BJ (cell line): ENCODE data around the gene FAM167B. TPM values are rescaled to one million over a fixed set of nuclear protein-coding genes. Genes with fewer than 3 reads are reported as not detected.

Experiments
- CTCF ChIA-PET: fragments of 350-600 bp; formaldehyde crosslinking; extraction: SDS; loops from one replicate; lab custom pipeline; 2021; ENCODE audit warnings: antibody characterized with exemption, inconsistent platforms; lab: Yijun Ruan, JAX
- POLR2A ChIA-PET: fragments of 300-600 bp; sonication (Branson Sonifier 250); formaldehyde crosslinking; extraction: SDS; loops from one replicate; lab custom pipeline; 2021; ENCODE audit warnings: antibody characterized with exemption; lab: Charles Lee
- DNase-seq: peaks from one replicate; pipeline ENCODE4 v3.0.0-alpha.2; 2011; ENCODE audit warnings: low read depth
- H3K27me3 ChIP-seq: 2 replicates; pipeline ENCODE4 v1.6.0; 2011; ENCODE audit warnings: low read length; ENCODE audit not compliant: control insufficient read depth, insufficient read depth
- H3K36me3 ChIP-seq: 2 replicates; pipeline ENCODE4 v1.5.1; 2011; ENCODE audit warnings: low read length; ENCODE audit not compliant: control insufficient read depth, insufficient read depth
- H3K4me3 ChIP-seq: 2 replicates; pipeline ENCODE4 v1.5.1; 2011; ENCODE audit warnings: low read depth, mild to moderate bottlenecking, control low read depth, low read length
- CTCF ChIP-seq: IDR thresholded peaks from 2 replicates; pipeline ENCODE4 v1.5.1; 2011; ENCODE audit warnings: low read depth, mild to moderate bottlenecking, control low read depth, inconsistent platforms, low read length, moderate library complexity; ENCODE audit not compliant: insufficient read depth
- polyA plus RNA-seq: library from polyadenylated mRNA; depleted of rRNA; stranded (reverse); fragments of >200 nt; gene quantifications from 2 replicates; pipeline ENCODE4 v1.2.3, GENCODE V29; 2011

FAM167B gene
- polyA plus RNA-seq, 1 experiment = 3.5 TPM

DNA sequence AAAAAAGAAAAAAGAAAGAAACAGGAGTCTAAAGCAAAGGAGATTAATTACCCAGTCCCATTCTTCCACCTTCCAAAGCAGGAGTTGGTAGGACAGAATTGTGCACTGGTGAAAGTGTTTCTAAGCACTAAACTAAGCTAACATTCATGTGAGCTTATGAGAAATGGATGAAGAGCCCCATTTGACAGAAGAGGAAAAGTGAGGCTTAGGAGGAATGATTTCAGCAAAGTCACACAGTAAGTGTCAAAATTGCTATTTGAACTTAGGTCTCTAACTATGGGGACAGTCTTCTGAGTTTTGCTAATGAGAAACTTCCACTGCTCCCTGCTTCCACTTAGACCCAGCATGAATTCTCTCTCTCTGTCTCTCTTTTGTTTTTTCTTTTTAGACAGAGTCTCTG lies 22.7 kb downstream of the FAM167B start:
- TF ChIP-seq CTCF = no peak
- Histone ChIP-seq H3K36me3 (no peaks in the 10 kb centered on the region), H3K27me3 (peaks cover 12% of the 10 kb centered on the region), H3K4me3 (no peak overlapping the region)
- POLR2A ChIA-PET = no interaction called here
- CTCF ChIA-PET = interaction anchor here (2.0 kb wide), 1 partner anchor 54 kb away, joined by 5 read pairs; no protein-coding TSS in a partner anchor
- no peak for DNase-seq

DNA sequence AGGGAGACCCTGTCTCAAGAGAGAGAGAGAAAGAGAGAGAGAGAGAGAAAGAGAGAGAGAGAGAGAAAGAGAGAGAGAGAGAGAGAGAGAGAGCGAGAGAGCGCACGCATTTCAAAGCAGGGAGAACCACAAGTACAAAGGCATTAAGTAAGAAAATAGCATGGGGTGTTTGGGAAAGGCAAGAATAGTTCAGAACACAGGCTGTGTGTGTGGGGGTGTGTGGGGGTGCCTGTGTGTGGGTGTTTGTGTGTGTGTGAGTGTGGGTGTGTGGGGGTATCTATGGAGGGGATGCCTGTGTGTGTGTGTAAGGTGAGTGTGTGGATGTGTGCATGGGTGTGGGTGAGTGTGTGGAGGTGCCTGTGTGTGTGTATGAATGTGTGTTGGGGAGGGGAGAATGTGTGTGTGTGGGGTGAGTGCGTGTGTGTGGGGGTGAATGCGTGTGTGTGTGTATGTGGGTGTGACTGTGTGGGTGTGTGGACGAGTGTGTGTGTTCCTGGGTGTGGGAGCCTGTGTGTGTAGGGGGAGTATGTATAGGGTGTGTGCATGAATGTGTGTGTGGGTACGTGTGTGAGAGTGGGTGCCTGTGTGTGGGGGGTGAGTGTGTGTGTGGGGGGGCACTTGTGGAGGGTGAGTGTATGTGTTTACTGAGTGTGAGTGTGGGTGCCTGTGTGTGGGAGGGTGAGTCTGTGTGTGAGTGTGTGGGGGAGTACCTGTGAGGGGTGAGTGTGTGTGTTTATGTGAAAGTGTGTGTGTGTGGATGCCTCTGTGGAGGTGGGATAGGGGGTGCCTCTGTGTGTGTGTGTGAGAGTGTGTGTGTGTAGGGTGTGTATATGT lies 25.8 kb downstream of the FAM167B start:
- H3K4me3 ChIP-seq = no peak overlapping the region
- peaks cover 22% of the 10 kb centered on the region for H3K27me3 ChIP-seq
- CTCF ChIA-PET = no interaction called here
- H3K36me3 ChIP-seq = no peaks in the 10 kb centered on the region
- no peak for TF ChIP-seq CTCF
- DNase-seq = no peak
- POLR2A ChIA-PET = no interaction called here

DNA sequence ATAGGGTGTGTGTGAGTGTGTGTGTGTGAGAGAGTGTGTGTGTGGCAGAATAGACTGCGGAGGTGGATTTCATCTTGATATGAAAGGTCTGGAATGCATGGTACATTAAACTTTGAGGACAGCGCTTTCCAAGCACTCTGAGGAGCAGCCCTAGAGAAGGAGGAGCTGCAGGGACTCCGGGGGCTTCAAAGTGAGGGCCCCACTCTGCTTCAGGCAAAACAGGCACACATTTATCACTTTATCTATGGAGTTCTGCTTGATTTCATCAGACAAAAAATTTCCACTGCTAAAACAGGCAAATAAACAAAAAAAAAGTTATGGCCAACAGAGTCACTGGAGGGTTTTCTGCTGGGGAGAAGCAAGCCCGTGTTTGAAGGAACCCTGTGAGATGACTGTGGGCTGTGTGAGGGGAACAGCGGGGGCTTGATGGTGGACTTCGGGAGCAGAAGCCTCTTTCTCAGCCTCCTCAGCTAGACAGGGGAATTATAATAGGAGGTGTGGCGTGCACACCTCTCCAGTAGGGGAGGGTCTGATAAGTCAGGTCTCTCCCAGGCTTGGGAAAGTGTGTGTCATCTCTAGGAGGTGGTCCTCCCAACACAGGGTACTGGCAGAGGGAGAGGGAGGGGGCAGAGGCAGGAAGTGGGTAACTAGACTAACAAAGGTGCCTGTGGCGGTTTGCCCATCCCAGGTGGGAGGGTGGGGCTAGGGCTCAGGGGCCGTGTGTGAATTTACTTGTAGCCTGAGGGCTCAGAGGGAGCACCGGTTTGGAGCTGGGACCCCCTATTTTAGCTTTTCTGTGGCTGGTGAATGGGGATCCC lies 26.6 kb downstream of the FAM167B start:
- TF ChIP-seq CTCF = no peak
- no peaks in the 10 kb centered on the region for H3K36me3 ChIP-seq
- no peak for DNase-seq
- ChIA-PET CTCF (interaction anchor here (0.6 kb wide), 1 partner anchor 34 kb away, joined by 3 read pairs; no protein-coding TSS in a partner anchor), POLR2A (no interaction called here)
- no peak overlapping the region for H3K4me3 ChIP-seq
- H3K27me3 ChIP-seq = peaks cover 22% of the 10 kb centered on the region

DNA sequence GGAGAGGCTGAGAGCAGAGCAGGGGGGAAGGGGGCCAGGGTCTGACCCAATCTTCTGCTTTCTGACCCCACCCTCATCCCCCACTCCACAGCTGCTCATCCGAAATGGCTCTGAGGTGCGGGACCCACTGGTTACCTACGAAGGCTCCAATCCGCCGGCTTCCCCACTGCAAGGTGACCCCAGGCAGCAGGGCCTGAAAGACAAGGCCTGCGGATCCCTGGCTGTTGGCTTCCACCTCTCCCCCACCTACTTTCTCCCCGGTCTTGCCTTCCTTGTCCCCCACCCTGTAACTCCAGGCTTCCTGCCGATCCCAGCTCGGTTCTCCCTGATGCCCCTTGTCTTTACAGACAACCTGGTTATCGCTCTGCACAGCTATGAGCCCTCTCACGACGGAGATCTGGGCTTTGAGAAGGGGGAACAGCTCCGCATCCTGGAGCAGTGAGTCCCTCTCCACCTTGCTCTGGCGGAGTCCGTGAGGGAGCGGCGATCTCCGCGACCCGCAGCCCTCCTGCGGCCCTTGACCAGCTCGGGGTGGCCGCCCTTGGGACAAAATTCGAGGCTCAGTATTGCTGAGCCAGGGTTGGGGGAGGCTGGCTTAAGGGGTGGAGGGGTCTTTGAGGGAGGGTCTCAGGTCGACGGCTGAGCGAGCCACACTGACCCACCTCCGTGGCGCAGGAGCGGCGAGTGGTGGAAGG lies 27.8 kb downstream of the FAM167B start:
- no peak for DNase-seq
- no peak overlapping the region for H3K4me3 ChIP-seq
- peaks cover 22% of the 10 kb centered on the region for H3K27me3 ChIP-seq
- no peaks in the 10 kb centered on the region for H3K36me3 ChIP-seq
- CTCF ChIA-PET = no interaction called here
- POLR2A ChIA-PET = no interaction called here
- TF ChIP-seq CTCF = no peak
